Measurements from ENCODE around the gene ZNF423. TPM values are rescaled to one million over a fixed set of nuclear protein-coding genes. Genes with fewer than 3 reads are reported as not detected.

Gene ZNF423
- total RNA-seq, 1 donor from 2014 or later = 4.7 TPM

- no peak for DNase-seq
Measured at GRCh38 chr16:49720225-49720624, 135.7 kb downstream of the ZNF423 start.

- DNase-seq = no peak
Measured at GRCh38 chr16:49717689-49718088, 138.2 kb downstream of the ZNF423 start.

GRCh38 chr16:49716339-49716934 lies 139.5 kb downstream of the ZNF423 start:
- DNase-seq = no peak

GRCh38 chr16:49713770-49714169 lies 142.1 kb downstream of the ZNF423 start:
- DNase-seq = no peak

GRCh38 chr16:49712542-49712941 lies 143.4 kb downstream of the ZNF423 start:
- no peak for DNase-seq

- no peak for DNase-seq
Measured at GRCh38 chr16:49712106-49712505, 143.8 kb downstream of the ZNF423 start.

- DNase-seq = no peak
Measured at GRCh38 chr16:49709057-49709456, 146.9 kb downstream of the ZNF423 start.

GRCh38 chr16:49708491-49708890 lies 147.4 kb downstream of the ZNF423 start:
- no peak for DNase-seq

GRCh38 chr16:49706620-49707355 lies 149.1 kb downstream of the ZNF423 start:
- DNase-seq = no peak

GRCh38 chr16:49704586-49705155 lies 151.2 kb downstream of the ZNF423 start:
- DNase-seq = no peak

- no peak for DNase-seq
Measured at GRCh38 chr16:49703483-49703882, 152.4 kb downstream of the ZNF423 start.

GRCh38 chr16:49701789-49702494 lies 154.0 kb downstream of the ZNF423 start:
- DNase-seq = peak; percentile 50

GRCh38 chr16:49701065-49701685 lies 154.7 kb downstream of the ZNF423 start:
- DNase-seq = no peak

- DNase-seq = no peak
Measured at GRCh38 chr16:49700251-49701064, 155.5 kb downstream of the ZNF423 start.

- no peak for DNase-seq
Measured at GRCh38 chr16:49699841-49700175, 156.1 kb downstream of the ZNF423 start.

GRCh38 chr16:49698931-49699840 lies 156.7 kb downstream of the ZNF423 start:
- no peak for DNase-seq

- DNase-seq = no peak
Measured at GRCh38 chr16:49698453-49698815, 157.5 kb downstream of the ZNF423 start.

GRCh38 chr16:49697631-49698452 lies 158.1 kb downstream of the ZNF423 start:
- no peak for DNase-seq

- DNase-seq = no peak
Measured at GRCh38 chr16:49696414-49697101, 159.4 kb downstream of the ZNF423 start.

All from occipital lobe (tissue), 2 donors.